ENCODE measurements around the gene OSM.
A peak's percentile ranks its signal among the peaks of the same experiment; 100 is the strongest.
"Not testable (repeated sequence)": the region's sequence is repeated elsewhere in the genome, so short reads cannot be mapped to it uniquely, and the experiment has no call there.

OSM gene

DNA sequence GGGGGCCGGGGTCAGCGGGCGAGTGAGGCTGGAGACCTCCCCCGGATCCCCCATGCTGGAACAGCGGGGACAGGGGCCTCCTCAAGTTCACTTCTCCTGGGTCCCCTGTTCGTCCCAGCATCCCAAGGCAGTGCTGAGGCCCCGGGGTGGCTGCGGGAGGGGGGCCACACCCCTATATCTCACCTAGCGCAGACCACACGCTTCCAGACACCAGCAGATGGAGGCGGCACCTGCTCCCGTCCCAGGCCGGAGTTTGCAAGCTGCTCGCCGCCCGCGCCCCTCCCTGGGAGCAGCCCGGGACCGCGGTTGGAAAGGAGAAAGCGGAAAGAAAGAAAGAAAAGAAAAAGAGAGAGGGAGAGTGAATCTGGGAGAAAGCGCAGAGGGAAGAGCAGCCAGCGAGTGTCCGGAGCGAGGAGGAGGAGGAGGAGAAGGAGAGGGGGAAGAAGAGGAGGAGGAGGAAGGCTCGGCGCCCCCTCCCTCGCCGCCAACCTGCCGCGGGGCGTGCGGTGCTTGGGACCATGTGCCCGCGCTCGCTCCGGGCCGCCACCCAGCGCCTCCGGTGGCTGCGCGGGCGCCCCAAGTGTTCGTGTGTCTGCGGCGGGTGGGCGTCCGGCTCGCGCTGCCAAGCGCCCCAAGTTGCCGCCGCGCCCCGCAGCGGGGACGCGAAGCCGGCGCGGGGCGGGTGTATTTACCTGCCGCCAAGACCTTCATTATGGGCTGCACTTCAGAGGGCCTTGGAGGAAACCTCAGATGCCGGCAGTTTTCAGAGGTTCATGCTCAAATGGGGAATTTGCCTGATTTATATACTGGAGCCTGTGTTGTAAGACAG is 20.5 kb downstream of the OSM start, which contains the start of gene LIF:
Gene LIF (minus strand): TSS at position 775 of the 829 bp plus-strand sequence. CDS start 64 bp downstream, at position 711.
- DNase-seq (ENCODE audit: low read depth in 2 of 3, low spot score in 2 of 3) = peak in 2 of 3 experiments; percentile 33 to 42

DNA sequence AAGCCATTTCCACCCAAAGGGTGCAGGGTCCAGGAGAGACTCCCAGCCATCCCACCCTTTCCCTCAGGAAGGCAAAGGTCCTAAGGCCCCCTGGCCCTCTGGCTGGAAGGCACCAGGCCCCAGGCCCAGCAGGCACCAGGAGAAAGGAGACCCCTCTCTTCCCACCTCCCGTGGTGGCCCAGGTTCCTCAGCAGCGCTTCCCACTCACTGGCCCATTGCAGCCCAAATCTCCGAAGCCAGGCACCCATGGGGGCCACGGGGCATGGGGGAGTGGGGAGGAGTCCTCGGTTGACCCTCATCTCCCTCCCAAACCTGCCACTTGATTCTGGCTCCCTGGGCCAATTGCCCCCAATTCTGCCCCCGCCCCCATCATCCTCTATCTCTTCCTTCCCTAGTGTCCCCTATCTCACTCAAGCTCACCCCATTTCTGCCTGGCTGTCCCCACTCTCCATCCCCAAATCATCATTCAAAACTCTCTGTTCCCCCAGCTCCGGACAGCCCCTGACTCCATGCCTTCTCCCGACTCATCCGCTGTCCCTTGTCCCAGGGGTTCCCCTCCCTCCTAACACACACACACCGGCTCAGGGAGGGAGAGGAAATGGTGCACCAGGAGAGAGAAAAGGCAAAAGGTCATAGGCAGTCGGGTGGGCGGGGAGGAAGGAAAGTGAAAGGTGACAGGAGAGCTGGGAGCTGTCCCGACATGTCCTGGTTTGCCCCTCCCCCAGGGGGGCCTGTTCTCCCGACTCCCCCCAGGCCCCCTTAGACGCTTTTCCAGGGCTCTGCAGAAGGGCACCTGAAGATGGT is 21.3 kb downstream of the OSM start:
- no peak for DNase-seq (ENCODE audit: low read depth in 2 of 3, low spot score in 2 of 3)

DNA sequence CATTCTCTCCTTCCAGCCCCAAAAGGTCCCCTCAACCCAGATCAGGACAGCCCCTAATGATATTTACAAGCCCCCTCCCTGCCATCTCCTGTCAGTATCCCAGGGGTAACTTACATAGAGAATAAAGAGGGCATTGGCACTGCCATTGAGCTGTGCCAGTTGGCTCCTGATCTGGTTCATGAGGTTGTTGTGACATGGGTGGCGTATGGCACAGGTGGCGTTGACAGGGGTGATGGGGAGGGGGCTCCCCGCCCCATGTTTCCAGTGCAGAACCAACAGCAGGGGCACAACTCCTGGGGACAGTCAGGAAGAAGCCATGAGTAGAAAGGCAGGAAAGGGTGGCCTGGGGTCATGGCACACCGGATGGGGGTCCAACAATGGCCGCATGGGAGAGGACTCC is 22.0 kb downstream of the OSM start:
- no peak for DNase-seq (ENCODE audit: low read depth in 2 of 3, low spot score in 2 of 3)

DNA sequence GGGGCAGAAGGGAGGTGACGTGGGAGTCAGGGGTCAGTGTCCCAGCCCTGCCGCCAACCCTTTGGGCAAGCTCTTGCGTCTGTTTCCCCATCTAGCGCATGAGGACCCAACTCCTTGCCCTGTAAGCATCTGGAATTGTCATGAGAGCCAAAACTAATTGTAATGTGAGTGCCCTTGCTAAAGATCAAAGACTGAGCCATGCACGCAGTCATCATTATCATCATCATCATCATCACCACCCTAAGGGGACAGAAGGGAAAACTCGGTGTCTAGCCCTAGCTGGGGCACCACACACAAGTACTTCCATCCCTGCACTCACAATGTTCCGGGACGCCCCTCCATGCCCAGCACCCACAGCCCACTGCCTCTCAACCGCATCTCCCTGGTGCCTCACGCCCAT is 22.6 kb downstream of the OSM start:
- no peak for DNase-seq (ENCODE audit: low read depth in 2 of 3, low spot score in 2 of 3)

DNA sequence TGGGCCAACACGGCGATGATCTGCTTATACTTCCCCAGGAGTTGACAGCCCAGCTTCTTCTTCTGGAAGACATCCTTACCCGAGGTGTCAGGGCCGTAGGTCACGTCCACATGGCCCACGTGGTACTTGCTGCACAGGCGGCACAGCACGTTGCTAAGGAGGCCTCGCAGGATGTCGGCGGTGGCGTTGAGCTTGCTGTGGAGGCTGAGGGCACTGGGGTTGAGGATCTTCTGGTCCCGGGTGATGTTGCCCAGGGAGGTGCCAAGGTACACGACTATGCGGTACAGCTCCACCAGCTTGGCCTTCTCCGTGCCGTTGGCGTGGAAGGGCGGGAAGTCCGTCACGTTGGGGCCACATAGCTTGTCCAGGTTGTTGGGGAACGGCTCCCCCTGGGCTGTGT is 23.0 kb downstream of the OSM start:
- DNase-seq (ENCODE audit: low read depth in 2 of 3, low spot score in 2 of 3) = no peak

DNA sequence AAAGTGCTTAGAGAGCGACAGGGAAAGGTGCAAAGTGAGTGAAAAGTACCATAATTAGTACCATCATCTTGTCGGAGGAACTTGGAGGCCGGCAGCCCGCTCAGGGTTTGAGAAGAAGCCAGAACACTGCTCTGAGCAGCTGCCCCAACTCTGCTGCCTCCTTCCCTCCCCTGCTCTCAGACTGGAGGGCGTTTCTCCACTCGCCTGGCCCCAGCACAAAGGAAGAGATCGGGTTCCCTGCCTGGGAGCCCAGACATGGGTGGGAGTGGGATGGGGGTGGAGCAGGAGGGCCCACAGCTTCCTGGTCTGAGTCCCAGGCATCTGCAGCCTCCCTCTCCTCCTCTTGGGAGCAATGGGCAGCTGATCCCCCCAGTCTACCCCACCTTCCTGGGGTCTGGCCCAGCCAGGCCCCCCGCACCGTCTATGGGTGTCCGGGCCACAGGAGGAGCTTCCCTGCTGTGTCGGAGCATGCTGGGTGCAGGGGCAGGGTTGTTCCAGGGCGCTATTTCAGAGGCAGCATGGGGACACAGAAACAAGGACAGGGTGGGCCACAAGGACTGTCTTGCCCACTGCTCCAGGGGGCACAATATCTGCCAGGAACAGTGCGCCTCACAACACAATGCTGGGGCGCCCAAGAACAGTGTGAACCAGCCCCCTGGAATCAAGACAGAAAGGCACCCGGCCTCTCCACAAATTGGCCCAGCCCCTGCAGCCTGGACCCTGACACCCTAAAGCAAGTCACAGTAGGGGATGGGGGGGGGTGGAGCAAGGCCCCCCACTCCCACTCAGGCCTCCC is 24.9 kb downstream of the OSM start:
- DNase-seq (ENCODE audit: low read depth in 2 of 3, low spot score in 2 of 3) = no peak

DNA sequence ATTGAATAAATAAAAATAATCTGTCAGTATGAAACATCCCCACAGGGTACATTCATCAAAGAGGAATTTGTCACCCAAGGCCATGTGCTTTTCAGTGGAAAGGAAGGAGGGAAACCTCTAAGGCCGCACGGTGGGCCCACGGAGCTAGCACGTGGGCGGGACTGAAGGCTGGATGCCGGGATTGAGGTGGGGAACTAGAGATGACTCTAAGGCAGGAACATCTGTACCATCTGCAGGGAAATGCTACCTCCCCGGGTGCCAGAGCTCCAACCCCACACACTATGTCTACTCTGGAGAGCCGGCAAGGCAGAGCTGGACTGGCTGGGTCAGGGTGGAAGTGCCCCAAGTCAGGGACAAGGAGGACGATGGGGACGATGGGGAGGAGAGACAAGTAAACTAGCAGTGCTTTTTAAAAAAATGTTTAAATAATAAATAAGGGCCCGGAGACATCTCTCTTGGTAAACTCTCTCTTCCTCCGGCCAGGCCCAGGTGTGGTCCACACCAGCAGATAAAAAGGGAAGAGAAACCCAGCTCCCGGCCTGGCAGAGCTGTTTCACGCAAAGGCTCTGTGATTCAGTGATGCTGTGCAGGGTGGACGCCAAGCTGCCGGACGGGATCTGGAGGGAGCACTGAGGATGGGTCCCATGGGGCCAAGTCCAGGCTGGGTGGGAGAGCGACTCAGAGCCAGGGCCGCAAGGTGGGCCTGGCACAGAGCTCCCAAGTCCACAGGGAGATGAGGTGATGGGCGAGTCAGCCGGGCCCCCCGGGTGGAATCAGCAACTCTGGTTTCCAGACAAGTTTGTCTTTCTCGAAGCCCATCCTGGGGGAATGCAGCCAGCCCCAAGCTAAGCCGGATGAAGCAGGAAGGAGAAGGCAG is 25.9 kb downstream of the OSM start:
- no peak for DNase-seq (ENCODE audit: low read depth in 2 of 3, low spot score in 2 of 3)

DNA sequence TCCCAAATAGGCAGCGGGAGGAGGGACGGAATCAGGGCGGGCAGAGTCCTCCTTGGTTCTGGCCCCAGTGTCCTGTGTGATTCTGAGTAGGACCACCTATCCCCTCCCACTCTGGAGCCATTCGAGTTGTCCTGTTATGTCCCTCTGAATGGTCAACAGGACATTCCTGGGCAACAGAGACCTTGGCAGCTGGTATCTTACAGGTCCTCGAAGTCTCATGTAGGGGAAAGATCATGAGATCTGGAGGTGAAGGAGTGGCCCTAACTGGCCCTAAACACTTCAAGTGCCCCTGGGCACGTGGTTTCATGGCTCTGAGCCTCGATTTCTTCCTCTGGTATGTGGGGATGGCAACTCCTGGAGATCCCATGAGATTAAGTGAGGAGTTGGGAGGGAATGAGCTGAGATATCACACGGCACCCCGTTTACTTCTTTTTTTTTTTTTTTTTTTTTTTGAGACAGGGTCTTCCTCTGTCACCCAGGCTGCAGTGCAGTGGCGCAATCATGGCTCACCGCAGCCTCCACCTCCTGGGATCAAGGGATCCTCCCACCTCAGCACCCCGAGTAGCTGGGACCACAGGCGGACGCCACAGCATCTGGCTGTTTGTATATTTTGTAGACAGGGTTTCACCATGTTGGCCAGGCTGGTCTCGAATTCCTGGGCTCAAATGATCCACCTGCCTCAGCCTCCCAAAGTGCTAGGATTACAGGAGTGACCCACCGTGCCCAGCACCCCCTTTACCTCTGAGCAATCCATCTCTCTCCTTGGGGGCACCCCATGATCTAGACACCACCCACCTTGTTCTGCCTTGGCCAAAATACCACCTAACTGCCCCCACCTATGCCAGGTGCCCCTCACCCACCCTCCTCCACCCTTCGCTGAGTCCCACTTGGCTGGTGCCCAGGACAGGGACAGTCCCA is 26.9 kb downstream of the OSM start:
- no peak for DNase-seq (ENCODE audit: low read depth in 2 of 3, low spot score in 2 of 3)

DNA sequence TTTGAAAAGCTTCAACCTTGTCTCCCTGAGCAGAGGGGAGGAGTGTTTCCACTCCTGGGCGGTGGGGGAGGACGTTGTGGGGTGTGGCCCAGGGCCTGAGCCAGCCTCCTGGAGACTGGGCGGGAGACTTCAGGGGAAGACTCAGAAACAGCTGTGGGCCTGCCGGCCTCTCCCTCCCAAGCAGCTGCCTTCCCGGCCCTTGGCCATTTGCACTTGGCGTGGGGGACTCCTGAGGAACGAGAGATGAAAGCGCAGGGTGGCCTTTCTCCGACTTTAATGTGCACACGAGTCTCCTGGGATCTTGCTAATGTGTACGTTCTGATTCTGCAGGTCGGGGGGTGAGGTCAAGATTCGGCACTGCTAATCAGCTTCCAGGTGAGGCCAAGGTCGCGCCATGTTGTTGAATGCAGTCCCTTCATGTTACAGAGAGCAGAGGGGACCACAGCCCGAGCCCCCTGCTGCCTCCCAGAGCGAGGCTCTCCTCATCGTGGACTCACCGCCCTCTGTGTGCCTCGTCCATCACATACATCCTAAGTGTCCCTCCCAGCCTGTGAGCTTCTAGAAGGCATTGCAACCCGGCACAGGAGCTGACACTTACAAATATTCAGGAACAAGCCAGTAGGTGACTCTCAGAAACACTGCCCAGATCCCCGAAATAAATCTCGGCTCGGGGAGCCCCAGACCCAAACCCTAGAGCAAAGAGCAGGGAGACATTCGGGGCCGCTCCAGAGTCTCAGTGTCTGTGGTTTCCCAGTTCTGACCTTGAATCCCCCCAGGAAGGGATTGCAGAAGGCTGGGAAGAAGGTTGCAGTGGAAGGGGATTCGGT is 27.8 kb downstream of the OSM start:
- DNase-seq (ENCODE audit: low read depth in 2 of 3, low spot score in 2 of 3) = no peak

DNA sequence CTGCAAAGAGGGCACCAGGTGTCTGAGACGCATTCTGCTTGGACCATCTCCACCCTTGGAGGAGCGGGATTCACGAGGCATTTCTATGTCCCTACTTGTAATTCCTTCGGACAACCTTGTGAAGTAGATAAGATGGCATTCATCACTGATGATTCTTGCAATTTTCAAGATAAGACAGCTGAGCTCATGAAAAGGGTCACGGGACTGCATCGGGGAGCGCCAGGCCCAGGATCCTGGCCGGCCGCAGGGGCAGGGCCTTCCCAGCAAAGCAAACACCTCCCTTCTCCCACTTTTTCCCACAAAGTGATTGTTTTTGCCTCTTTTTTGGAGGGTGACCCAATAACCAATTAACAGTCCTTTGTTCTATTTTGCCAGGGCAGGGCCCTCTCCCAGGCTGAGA is 28.5 kb downstream of the OSM start:
- no peak for DNase-seq (ENCODE audit: low read depth in 2 of 3, low spot score in 2 of 3)

DNA sequence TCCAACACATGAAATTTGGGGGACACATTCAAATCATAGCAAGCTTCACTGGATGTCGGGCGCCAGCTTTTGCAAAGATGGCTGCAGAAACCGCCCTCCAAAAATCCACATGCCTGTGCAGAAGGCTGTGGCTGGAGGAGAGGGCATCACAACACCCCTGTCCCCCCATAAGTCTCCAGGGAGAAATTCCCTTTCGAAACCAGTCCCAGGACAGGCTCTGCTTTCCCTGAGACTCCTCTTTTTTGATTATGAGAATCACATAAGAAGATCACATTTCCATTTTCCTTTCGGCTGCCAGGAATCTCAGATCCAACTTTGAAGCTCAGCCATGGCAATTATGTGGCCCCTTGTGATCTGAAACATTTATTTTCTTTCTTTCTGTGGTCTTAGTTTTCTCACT is 29.8 kb downstream of the OSM start:
- DNase-seq (ENCODE audit: low read depth in 2 of 3, low spot score in 2 of 3) = no peak

DNA sequence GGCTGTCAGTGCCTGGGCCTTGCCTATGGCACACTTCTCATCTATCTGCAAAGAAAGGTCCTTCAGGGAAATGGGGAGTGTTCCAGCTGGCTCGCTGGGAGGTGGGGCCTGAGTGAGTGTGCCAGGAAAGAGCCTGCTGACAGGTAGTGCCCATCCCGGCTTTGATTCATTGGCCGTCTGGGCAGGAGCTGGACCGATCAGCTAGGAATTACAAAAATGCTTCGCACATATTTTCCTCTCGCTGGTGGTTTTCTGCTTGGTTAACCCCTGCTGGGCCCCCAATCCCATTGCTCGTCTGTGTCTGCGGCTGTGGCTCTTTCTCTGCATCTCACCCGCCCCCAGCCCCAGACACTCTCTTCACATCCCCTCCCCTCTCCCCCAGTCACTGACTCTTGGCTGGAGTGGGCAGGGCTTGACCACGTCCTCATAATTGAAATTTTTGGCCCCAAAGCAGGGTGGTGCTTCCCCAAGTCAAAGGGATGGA is 30.9 kb downstream of the OSM start:
- DNase-seq (ENCODE audit: low read depth in 2 of 3, low spot score in 2 of 3) = no peak

DNA sequence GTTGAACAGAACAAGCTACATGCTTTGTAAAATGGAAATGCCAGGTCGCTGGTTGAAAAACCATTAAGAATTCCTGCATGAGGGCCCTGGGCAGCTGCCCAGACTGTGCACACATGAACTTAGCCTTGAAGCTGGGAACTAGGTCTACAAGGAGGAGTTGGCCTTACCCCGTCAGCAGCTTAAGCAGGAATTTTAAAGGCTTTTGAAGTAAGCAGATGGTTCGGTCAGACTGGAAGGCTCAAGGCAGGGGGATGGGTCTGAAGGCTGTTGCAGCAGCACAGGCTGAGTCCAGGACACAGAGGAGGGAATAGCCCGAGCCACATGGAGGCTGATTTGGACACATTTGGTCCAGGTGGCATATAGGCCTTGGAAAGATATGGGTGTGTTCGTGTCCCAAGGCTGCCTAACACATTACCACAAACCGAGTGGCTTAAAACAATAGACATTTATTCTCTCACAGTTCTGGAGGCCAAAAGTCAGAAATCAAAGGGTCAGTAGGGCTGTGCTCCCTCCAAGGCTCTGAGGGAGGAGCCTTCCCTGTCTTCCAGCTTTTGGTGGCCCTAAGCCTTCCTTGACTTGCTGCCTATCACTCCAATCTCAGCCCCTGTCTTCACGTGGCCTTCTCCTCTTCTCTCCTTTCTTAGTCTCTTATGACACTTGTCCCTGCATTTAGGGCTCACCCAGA is 31.7 kb downstream of the OSM start:
- no peak for DNase-seq (ENCODE audit: low read depth in 2 of 3, low spot score in 2 of 3)

DNA sequence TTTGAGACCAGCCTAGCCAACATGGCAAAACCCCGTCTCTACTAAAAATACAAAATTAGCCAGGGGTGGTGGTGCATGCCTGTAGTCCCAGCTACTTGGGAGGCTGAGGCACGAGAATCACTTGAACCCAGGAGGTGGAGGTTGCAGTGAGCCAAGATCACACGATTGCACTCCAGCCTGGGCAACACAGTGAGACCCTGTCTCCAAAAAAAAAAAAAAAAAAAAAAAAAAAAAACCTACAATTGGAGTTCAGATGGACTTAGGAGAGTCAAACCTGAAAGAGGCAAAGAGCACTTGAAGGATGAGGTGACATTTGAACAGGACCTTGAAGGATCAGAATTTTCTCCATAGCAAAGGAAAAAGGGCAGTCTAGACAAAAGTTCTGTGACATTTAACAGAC is 32.3 kb downstream of the OSM start:
- not testable (repeated sequence) for DNase-seq (ENCODE audit: low read depth in 2 of 3, low spot score in 2 of 3)

DNA sequence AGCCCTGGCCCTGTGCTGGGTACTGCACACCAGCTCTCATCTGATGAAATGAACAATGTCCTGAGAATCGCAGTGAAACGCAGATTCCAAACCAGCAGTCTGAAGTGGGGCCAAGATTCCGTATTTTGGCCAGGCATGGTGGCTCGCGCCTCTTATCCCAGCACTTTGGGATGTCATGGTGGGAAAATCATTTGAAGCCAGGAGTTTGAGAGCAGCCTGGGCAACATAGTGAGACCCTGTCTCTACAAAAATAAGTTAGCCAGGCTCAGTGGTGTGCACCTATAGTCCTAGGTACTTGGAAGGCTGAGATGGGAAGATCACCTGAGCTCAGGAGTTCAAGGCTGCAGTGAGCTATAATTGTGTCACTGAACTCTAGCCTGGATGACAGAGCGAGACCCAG is 33.1 kb downstream of the OSM start:
- no peak for DNase-seq (ENCODE audit: low read depth in 2 of 3, low spot score in 2 of 3)

DNA sequence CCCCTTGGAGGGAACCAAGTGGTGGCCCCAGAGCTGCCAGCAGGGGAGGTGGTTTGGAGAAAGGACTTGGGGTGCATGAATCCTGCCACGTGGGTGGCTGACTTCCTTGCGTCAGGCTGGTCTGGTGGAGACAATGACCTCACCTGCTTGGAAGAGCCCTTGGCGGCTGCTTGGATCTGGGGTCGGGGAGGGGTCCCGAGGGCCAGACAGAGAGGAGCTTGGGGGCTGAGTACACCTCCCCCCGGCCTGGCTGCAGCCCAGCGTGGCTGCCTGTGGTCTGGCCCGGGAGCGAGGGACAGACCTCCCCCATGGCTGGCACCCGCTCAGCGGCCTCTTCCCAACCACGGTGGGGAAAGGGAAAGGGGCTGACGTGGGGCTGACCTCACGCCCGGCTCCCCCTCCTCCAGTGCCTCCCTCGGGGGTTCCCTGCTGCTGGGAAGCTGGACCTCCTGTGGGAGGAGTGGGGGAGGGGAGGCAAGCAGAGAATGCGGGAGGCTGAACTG is 33.9 kb downstream of the OSM start:
- DNase-seq (ENCODE audit: low read depth in 2 of 3, low spot score in 2 of 3) = no peak

DNA sequence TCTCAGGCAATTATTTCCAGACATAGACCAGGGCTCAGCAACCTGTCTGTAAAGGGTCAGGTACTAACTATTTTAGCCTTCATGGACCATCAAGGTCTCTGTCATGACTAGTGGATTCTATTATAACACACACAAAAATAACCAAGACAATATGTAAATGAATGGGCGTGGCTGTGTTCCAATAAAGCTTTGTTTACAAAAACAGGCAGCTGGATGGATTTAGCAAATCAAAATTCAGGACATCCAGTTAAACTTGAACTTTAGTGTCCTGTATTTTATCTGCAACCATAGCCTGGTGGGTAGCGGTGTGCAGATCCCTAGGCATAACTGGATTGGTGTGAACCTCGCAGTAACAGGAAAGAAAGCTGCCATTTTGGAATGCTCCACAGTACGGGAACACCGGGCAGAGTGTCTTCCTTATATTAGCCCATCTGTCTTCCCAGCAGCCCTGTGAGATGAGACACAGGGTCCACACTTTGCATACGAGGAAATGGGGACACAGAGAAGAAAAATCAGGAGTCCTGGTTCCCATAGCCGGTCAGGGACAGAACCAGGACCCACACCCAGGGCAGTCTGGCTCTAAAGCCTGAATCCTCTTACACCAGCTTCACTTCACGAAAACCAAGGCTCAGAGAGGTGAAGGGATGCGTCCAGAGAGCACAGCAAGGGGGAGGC is 35.7 kb downstream of the OSM start:
- DNase-seq (ENCODE audit: low read depth in 2 of 3, low spot score in 2 of 3) = no peak

Measured in activated CD8-positive, alpha-beta memory T cell treated with anti-CD3 and anti-CD28 coated beads for 48 hours (primary cell).